Amniotic epithelial cell (primary cell): ENCODE results near the gene CMKLR1.

ENCODE experiments used
- DNase-seq: peaks from one replicate; pipeline ENCODE4 v3.0.0-alpha.2; 2010; ENCODE audit warnings: low read depth

The CMKLR1 gene

GRCh38 chr12:108361606-108362005 lies 22.5 kb upstream of the CMKLR1 start:
- no peak for DNase-seq

DNA sequence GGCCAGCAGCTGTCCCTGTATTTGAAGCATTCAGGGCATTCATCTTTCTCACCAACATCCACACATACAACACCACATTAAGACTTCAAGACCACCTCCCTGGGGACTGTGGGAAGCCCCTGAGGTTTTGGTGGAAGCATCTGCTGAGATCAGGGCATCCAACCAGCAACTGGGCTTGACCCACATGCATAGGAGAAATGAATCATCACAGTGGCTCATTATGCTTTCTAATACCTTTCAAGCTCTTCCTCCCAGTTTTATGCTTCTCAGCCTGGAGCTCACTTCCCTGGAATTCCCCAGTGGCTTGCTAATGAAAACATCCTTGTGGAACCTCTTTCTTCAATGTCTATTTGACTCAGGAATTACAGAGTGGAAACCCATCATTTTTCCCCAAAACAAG lies 21.4 kb upstream of the CMKLR1 start:
- DNase-seq: no peak

DNA sequence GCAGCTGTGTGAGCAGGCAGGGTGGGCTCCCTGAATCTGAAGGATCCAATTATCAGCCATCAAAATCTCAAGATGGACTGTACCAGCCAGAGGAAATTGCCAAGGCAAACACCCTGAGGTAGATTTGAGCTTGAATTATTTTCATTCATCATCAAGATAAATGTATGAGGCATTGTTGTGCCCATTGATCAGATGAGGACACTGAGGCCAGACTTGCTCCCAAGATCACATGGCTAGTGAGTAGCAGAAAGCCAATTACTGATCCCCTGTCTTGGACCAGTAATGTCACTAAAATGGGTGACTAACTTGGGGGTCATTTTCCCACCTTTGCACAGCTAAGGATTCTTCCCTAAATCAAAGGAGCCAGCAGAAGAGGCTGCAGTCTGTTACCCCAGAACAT lies 20.9 kb upstream of the CMKLR1 start:
- DNase-seq: no peak

GRCh38 chr12:108358580-108358965 lies 19.5 kb upstream of the CMKLR1 start:
- DNase-seq: no peak

DNA sequence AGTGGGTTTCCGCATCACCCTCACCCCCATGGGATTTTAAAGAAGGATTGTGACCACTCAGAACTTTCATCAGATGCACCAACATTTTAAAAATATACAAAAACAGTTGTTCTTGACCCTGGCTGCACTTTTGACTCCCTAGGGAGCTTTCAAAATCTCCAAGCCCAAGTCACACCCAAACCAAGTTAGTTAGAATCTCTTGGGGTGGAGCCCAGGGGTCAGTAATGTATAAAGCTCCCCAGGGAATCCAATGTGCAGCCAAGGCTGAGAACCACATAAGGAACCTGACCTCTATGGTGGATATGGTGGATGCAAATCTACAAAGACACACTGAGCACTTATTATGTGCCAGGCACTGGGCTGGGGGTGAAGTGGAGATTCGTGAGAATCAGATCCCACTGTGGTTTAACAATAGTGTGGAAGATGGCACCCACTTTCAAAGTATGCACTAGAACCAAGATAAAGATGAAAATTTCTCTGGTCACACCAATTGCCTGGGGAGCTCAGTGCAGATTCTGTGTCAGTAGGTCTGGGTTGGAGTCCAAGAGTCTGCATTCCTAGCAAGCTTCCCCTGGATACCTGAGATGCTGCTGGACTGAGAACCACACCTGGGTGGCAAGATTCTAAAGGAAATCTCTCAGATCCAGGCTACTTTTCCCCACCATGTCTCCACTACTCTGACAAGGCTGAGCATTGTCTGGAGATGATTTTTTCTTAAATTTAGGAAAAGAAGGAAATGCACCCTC lies 18.9 kb upstream of the CMKLR1 start:
- no peak for DNase-seq

DNA sequence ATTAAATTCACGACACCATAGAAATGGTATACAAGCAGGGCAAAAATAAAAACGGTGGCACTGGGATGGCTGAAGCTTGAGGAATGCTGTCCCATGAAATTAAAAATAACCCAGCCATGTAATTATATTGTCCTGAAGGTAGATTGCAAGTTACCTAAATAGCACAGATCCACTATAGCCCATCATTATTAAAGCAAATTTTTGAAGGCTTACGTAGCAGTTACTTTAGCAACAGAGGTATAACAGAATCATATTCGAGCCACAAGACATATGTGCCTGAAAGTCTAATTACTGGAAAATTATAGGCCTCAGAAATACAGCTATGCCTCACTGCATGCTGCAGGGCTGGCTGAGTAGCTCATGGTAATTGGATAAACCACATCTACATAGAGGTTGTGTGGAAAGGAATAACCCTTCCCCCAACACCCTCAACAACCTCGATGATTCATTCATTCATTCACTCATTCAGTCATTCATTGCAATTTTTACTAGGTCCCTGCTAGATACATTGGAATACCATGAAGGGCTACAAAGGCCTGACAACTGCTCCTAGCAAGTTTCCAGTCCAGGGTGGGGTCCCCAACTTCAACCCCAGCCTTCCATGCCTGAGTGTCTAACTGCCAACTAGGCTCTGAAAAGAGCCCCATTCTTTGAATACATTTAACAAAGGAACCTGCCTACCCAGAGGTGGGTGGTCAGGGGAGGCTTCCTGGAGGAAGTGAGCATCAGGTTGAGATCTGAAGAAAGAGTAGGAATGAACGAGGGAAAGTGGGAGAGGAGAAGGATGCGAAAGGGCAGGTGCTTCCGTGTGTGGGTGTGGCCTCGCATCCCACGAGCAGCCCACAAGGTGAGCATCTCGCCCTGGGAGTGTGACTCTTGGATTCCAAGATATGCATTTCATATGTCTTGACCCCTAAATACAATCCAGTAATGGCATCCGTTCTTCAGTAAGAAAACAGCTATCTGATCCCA lies 18.0 kb upstream of the CMKLR1 start:
- no peak for DNase-seq

GRCh38 chr12:108355069-108355468 lies 16.0 kb upstream of the CMKLR1 start:
- no peak for DNase-seq

- no peak for DNase-seq
Measured at GRCh38 chr12:108352591-108352990, 13.5 kb upstream of the CMKLR1 start.

DNA sequence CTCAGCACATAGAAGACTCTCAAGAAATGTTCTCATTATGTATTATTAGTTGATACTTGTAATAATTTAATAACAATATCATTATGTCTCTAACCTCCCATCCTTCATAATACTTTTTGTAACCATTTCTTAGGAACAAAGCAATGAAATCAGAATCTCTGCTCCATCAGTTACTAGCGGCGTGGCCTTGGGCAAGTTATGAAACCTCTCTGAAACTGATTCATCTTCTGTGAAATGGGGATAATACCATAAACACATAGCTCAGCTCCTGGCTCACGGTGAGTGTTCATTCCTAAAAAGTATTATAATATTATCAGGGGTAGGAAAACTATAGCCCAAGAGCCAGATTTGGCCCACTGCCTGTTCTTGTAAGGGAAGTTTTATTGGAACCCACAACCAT lies 11.4 kb upstream of the CMKLR1 start:
- DNase-seq: no peak

- no peak for DNase-seq
Measured at GRCh38 chr12:108349278-108349688, 10.2 kb upstream of the CMKLR1 start.

DNA sequence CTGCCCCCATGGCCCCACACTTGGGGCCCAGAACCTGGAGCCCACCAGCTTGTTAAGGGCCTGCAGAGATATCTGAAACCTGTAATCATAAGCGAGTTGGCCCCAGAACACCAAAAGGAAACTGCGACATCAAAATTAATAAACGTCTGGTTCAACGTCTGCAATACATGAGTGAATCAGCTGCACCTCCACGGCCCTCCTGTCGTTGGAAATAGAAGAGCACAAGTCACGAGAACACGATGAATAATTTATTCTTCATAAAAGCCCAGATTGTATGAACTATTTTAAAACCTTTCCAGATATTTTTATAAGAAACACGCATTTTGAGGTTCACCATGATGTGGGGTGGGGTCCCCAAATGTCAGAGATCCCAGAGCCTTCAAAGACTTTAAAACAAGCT lies 9.7 kb upstream of the CMKLR1 start:
- no peak for DNase-seq

DNA sequence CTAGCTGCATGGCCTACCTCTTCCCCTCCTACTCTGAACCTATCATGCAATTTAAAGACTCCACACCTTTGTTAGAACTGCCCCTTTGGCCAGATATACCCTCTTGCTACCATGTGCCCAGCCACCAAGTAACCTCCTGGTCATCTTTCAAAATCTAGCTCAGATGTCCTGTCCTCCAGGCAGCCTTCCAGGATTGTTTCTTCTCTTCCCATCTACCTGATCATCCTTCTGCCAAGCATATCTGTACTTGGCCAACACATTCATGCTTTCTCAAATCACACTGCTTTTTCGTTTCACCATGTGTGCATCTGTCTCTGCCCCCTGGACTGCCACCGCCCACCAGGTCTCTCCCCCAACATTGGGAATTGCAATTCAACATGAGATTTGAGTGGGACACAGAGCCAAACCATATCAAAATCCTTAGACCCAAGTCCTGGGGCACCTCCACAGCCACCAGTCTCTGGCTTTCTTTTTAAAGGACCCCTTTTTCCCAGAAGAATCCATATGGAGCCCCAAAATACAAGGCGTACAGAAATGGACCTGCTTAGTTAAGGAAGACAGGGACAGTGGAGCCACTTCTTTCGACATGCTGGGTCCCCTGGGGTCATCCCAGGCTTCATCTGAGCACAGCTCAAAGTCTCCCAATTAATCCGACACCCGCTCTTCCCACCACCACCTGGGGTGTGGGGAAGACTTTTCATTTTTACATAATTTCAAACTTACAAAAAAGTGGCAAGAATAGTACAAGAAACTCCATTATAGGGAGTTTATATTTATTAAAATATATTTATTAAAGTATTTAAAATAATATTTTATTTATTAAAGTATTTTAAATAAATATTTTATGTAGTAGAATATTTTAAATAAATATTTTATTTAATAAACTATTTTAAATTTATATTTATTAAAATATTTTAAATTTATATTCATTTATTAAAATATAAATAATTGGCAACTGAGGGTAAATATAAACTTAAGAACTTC lies 7.9 kb upstream of the CMKLR1 start:
- DNase-seq: no peak

- no peak for DNase-seq
Measured at GRCh38 chr12:108345716-108346633, 6.9 kb upstream of the CMKLR1 start.

- no peak for DNase-seq
Measured at GRCh38 chr12:108342985-108343384, 3.9 kb upstream of the CMKLR1 start.

DNA sequence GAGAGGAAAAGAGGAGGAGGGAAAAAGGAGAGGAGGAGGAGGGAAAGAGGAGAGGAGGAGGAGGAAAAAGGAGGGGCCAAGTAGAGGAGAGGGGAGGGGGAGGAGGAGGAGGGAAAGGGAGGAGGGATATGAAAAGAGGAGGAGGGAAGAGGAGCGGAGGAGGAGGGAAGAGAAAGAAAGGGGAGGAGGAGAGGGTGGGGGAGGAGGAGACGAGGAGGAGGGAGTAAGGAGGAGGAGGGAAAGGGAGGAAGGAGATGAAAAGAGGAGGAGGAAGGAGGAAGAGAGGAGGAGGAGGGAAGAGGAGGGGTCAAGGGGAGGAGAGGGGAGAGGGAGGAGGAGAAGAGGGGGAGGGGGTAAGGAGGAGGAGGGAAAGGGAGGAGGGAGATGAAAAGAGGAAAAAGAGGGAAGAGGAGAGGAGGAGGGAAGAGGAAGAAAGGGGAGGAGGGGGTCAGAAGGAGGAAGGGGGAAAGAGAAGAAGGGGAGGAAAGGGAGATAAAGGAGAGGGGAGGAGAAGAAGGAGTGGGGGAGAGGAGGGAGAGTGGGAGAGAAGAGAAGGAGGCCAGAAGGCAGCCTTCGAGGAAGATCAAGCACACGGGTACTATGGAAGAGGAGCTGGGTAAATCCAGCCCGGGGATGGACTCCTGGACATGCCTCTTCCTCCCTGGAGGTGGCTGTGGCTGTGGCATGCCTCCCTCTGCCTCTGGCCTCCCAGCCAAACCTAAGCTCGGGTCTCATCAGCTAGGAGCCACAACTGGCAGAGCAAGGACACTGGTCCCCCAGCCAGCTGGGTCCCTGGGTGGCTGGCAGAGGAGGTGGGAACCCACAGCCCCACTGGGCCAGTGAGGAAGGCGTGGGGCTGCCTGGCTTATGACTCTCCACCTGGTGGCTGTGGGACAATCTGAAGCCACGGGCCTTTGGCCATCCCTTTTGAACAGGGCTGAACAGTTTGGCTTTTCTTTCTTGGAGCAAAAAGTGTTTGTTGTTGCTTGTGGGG lies 3.0 kb upstream of the CMKLR1 start:
- no peak for DNase-seq

- DNase-seq: no peak
Measured at GRCh38 chr12:108341356-108341755, 2.2 kb upstream of the CMKLR1 start.

GRCh38 chr12:108340037-108340436 lies 926 bp upstream of the CMKLR1 start:
- DNase-seq: no peak

DNA sequence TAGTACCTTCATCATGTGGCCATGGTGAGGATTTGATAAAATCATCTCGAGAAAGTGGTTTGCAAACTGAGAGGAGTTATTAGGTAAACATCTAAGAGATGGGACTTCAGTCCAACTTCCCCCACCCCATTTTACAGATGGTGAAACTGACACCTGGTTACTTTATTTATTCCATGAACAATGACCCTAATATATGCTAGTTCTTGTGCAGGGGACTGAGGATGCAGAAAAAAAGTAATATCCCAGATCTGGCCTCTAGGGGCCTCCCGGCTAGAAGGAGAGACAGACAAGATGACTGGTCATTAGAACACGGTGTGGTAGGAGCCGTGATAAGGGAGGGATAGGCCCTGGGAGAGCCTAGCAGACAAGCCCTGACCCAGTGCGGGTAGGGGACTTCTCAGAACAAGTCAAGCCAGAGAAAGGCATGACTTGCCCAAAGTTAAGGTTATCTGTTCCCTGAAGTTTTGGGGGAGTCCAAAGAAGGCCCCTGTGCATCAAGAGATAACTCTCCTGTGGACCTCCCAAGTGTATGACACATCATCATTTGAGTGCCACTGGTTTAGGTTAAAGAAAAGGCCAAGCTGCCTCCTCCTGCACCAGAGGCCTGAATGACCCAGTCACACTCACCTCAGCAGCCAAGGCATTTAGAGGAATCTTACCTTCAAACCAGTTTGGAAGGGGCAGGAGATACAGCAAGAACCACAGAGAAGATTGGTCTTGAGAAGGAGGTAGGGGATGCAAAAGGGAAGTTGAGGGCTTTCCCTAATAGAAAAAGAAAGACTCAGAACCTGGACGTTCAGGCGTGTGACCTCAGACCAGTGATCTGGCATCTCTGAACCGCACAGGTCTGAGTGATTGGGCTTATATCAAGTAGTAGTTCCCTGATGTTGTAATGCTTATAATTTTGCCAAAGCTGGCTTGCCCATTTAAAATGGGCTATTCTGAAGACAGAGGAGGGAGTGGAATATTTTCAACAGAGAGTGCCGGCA lies 1.6 kb downstream of the CMKLR1 start:
- peak; percentile 7 for DNase-seq
